OCI-LY7 (cell line): ENCODE results near the gene PABPC1L. TPM values are rescaled to one million over a fixed set of nuclear protein-coding genes. Genes with fewer than 3 reads are reported as not detected.
"Not testable (repeated sequence)": the region's sequence is repeated elsewhere in the genome, so short reads cannot be mapped to it uniquely, and the experiment has no call there.

Experiments
- BruUV-seq: library from RNA; stranded (reverse); fragments of 400-500 nt; replicated peaks from 2 replicates; lab custom pipeline; 2021; lab: Mats Ljungman, UMichigan
- CTCF ChIA-PET: fragments of 300-600 bp; sonication (Branson Sonifier 250); formaldehyde crosslinking; loops from one replicate; lab custom pipeline; 2022; ENCODE audit warnings: antibody characterized with exemption; ENCODE audit not compliant: unreplicated experiment; lab: Charles Lee
- POLR2A ChIA-PET: fragments of 300-600 bp; sonication (Branson Sonifier 250); formaldehyde crosslinking; loops from one replicate; lab custom pipeline; 2022; ENCODE audit warnings: antibody characterized with exemption; lab: Charles Lee
- DNase-seq: peaks from one replicate; pipeline ENCODE4 v3.0.0-alpha.2; 2015; ENCODE audit warnings: low spot score
- H2AFZ ChIP-seq: fragments of 200-600 bp; sonication (generic), shearing (Covaris generic); 2 replicates; pipeline ENCODE4 v1.6.1; 2014; ENCODE audit warnings: mild to moderate bottlenecking, antibody characterized with exemption, low read length, moderate library complexity
- H3K27ac ChIP-seq: fragments of 200-600 bp; sonication (generic); 2 replicates; pipeline ENCODE4 v1.5.1; 2014; ENCODE audit warnings: mixed run types, low read depth, mild to moderate bottlenecking, moderate library complexity, low read length, inconsistent platforms; ENCODE audit not compliant: poor library complexity, severe bottlenecking
- H3K36me3 ChIP-seq: fragments of 200-600 bp; sonication (generic); 2 replicates; pipeline ENCODE4 v1.6.1; 2014; ENCODE audit warnings: mild to moderate bottlenecking, antibody characterized with exemption, low read length, moderate library complexity, mixed read lengths; ENCODE audit not compliant: insufficient read depth
- H3K4me1 ChIP-seq: fragments of 200-600 bp; sonication (generic); 2 replicates; pipeline ENCODE4 v1.5.1; 2014; ENCODE audit warnings: mild to moderate bottlenecking, low read length; ENCODE audit not compliant: insufficient read depth, poor library complexity, severe bottlenecking
- H3K4me2 ChIP-seq: fragments of 200-600 bp; sonication (generic); 2 replicates; pipeline ENCODE4 v1.6.1; 2014; ENCODE audit warnings: mild to moderate bottlenecking, low read length
- H3K4me3 ChIP-seq: fragments of 200-600 bp; sonication (generic); 2 replicates; pipeline ENCODE4 v1.5.1; 2014; ENCODE audit warnings: mild to moderate bottlenecking, low read depth, low read length; ENCODE audit not compliant: poor library complexity, severe bottlenecking
- H3K79me2 ChIP-seq: fragments of 200-600 bp; sonication (generic); 2 replicates; pipeline ENCODE4 v1.6.1; 2016; ENCODE audit warnings: low read depth, mild to moderate bottlenecking, low read length, moderate library complexity, mixed read lengths; ENCODE audit not compliant: insufficient read depth
- H3K9me2 ChIP-seq: fragments of 200-600 bp; sonication (generic); 2 replicates; pipeline ENCODE4 v1.6.1; 2016; ENCODE audit warnings: mild to moderate bottlenecking, low read length, mixed read lengths; ENCODE audit not compliant: insufficient read depth
- H3K9me3 ChIP-seq: fragments of 200-600 bp; sonication (generic); 2 replicates; pipeline ENCODE4 v1.6.1; 2014; ENCODE audit warnings: mild to moderate bottlenecking, mixed run types, low read length, mixed read lengths
- H4K20me1 ChIP-seq: fragments of 200-600 bp; sonication (generic); 2 replicates; pipeline ENCODE4 v1.6.1; 2014; ENCODE audit warnings: mild to moderate bottlenecking, antibody characterized with exemption, low read length, moderate library complexity, mixed read lengths; ENCODE audit not compliant: insufficient read depth
- CTCF ChIP-seq: fragments of 200-600 bp; sonication (generic); conservative IDR thresholded peaks from 2 replicates; pipeline ENCODE4 v1.5.1; 2014; ENCODE audit warnings: mild to moderate bottlenecking, antibody characterized with exemption, low read length, moderate library complexity, mixed read lengths
- EZH2phosphoT487 ChIP-seq: fragments of 200-600 bp; sonication (generic); IDR thresholded peaks from 2 replicates; pipeline ENCODE4 v1.6.1; 2018; ENCODE audit warnings: low read depth, borderline replicate concordance, mild to moderate bottlenecking, mixed run types, antibody characterized with exemption, low read length, moderate library complexity, mixed read lengths
- intact Hi-C: fragments of 100-400 bp; cut with micrococcal nuclease; formaldehyde crosslinking; loops from one replicate; pipeline ENCODE4 v1.10.0; 2022; ENCODE audit not compliant: unreplicated experiment
- total RNA-seq, 2 experiments: library from RNA; depleted of rRNA in 1 of 2; stranded (reverse); fragments of >200 nt in 1 of 2; shearing (Covaris generic) in 1 of 2; gene quantifications; 2 replicates each; pipeline ENCODE4 v1.2.3, GENCODE V29; 2014 to 2022

The PABPC1L gene
- total RNA-seq, 2 experiments from 2014 or later: 58.7 to 171 TPM

- Histone ChIP-seq H3K9me3 (no peaks in the 10 kb centered on the region), H3K4me2 (no peak overlapping the region), H3K36me3 (no peaks in the 10 kb centered on the region), H4K20me1 (no peaks in the 10 kb centered on the region), H3K27ac (no peak overlapping the region), H3K4me1 (no peaks in the 10 kb centered on the region), H3K79me2 (no peaks in the 10 kb centered on the region), H3K9me2 (no peaks in the 10 kb centered on the region), H3K4me3 (no peak overlapping the region), H2AFZ (no peak overlapping the region)
- ChIA-PET CTCF (no interaction called here), POLR2A (no interaction called here)
- no peak for DNase-seq
- TF ChIP-seq EZH2phosphoT487 (no peak), CTCF (no peak)
- intact Hi-C loops: loop anchor here (10.0 kb wide), 1 partner anchor 655 kb away; the partner anchor contains the start of gene OSER1
- no TSS peak for BruUV-seq
Measured at GRCh38 chr20:44869471-44869870, 40.4 kb upstream of the PABPC1L start.

GRCh38 chr20:44882360-44882759, 27.5 kb upstream of the PABPC1L start:
- H3K4me2 ChIP-seq, intact Hi-C loops, H3K4me3 ChIP-seq, H3K9me3 ChIP-seq, H3K27ac ChIP-seq, H3K36me3 ChIP-seq, H3K9me2 ChIP-seq, H2AFZ ChIP-seq, BruUV-seq, CTCF ChIA-PET, DNase-seq: not testable (repeated sequence)
- POLR2A ChIA-PET: interaction anchor here (0.6 to 1.0 kb wide), 2 partner anchors 26 to 81 kb away, joined by 3 read pairs; no protein-coding TSS in a partner anchor
- H3K79me2 ChIP-seq: peaks cover 18% of the 10 kb centered on the region
- H3K4me1 ChIP-seq: peaks cover 12% of the 10 kb centered on the region
- H4K20me1 ChIP-seq: peaks cover 13% of the 10 kb centered on the region

- H4K20me1 ChIP-seq: peaks cover 23% of the 10 kb centered on the region
- H3K9me2 ChIP-seq: no peaks in the 10 kb centered on the region
- H3K36me3 ChIP-seq: peaks cover 18% of the 10 kb centered on the region
- intact Hi-C loops: no loop called here
- BruUV-seq: no TSS peak
- no peak for TF ChIP-seq CTCF
- no peak for TF ChIP-seq EZH2phosphoT487
- H3K9me3 ChIP-seq: no peaks in the 10 kb centered on the region
- H3K79me2 ChIP-seq: peaks cover 28% of the 10 kb centered on the region
- H3K4me1 ChIP-seq: peaks cover 22% of the 10 kb centered on the region
- ChIA-PET POLR2A (no interaction called here), CTCF (no interaction called here)
- no peak for DNase-seq
- H2AFZ ChIP-seq: no peak overlapping the region
- no peak overlapping the region for H3K4me3 ChIP-seq
- H3K4me2 ChIP-seq: no peak overlapping the region
- H3K27ac ChIP-seq: no peak overlapping the region
Measured at GRCh38 chr20:44883214-44883902, 26.5 kb upstream of the PABPC1L start.
